ENCODE measurements around the gene GARIN3.

The GARIN3 gene

GRCh38 chr5:157115012-157115411 lies 51.1 kb downstream of the GARIN3 start:
- Histone ChIP-seq H3K4me1 (ENCODE audit: insufficient read depth, low read length) (no peaks in the 10 kb centered on the region), H3K27me3 (ENCODE audit: insufficient read depth, low read length) (no peaks in the 10 kb centered on the region), H2AFZ (ENCODE audit: low read depth, low read length) (peak overlapping the region; percentile 46), H3K4me3 (ENCODE audit: low read length) (no peak overlapping the region), H3K9me3 (ENCODE audit: low read length) (no peaks in the 10 kb centered on the region), H3K36me3 (ENCODE audit: insufficient read depth, low read length) (no peaks in the 10 kb centered on the region)

- H3K4me1 ChIP-seq (ENCODE audit: insufficient read depth, low read length): no peaks in the 10 kb centered on the region
- H3K9me3 ChIP-seq (ENCODE audit: low read length): no peaks in the 10 kb centered on the region
- no peaks in the 10 kb centered on the region for H3K27me3 ChIP-seq (ENCODE audit: insufficient read depth, low read length)
- no peak overlapping the region for H3K4me3 ChIP-seq (ENCODE audit: low read length)
- H3K36me3 ChIP-seq (ENCODE audit: insufficient read depth, low read length): no peaks in the 10 kb centered on the region
- no peak overlapping the region for H2AFZ ChIP-seq (ENCODE audit: low read depth, low read length)
Observed at GRCh38 chr5:157113002-157113401, 53.1 kb downstream of the GARIN3 start.

Data from neuron (in vitro differentiated cells).